Stimulated activated CD4-positive, alpha-beta T cell treated with anti-CD3 and anti-CD28 coated beads, Interleukin-15, amount 100 ng/mL, for 48 hours (primary cell): ENCODE data around the gene SLC47A2.
"Not testable (repeated sequence)": the region's sequence is repeated elsewhere in the genome, so short reads cannot be mapped to it uniquely, and the experiment has no call there.

Source experiments
- DNase-seq, 2 donors: peaks; one replicate each; pipeline ENCODE4 v3.0.0-alpha.2; 2020; ENCODE audit warnings: low read depth in 2 of 2

Gene SLC47A2

DNA sequence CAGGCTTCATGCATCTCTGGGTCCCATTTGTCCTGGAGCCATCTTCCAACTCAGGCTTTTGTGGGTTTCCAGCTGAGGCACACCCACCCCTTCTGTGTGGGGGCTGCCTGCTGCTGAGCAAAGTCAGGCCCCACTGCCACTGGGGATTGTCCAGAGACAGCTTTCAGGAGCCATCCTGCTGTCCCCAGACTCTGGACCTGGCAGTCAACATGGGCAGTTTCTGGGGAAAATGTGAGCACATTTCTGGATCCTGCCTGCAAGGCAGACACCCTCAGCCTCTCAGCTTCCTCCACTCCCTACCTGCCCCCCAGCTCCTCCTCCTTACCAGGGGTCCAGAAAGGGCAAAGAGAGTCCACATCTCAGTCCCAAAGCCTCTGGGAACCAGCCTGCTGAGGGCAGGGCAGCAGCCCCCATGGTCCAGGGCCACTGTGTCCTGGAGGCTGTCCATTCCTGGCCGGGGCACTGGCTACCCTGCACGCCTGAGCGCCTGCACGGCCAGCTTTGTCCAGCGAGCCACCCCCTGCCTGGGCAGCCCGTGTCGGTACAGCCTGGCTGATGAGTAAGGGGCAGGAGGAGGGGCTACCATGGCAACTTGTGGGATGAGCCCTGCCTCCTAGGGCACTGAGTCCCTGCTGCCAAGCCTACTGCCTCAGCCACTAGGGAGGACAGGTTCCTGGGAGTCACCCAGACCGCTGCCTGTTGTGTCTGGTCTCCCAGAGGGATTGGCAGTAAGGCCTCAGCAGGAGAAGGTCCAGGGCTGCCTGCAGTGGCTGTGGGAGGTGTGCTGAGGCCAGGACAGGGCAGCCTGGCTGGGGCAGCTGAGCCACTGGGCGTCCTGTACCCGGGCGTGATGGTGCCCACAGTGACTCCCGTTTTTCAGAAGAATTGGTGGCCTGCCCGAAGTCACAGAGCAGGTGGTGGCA is at the start of gene SLC47A2:
Gene SLC47A2, minus strand, starts transcription at position 477 of the 923 bp plus-strand sequence. Its CDS starts 29 bp downstream, at position 448.
- no peak for DNase-seq

GRCh38 chr17:19766016-19766415 is 49.6 kb upstream of the SLC47A2 start:
- DNase-seq: no peak

- not testable (repeated sequence) for DNase-seq
Observed at GRCh38 chr17:19763991-19764390, 47.6 kb upstream of the SLC47A2 start.

GRCh38 chr17:19763416-19763815 is 47.0 kb upstream of the SLC47A2 start:
- no peak for DNase-seq

DNA sequence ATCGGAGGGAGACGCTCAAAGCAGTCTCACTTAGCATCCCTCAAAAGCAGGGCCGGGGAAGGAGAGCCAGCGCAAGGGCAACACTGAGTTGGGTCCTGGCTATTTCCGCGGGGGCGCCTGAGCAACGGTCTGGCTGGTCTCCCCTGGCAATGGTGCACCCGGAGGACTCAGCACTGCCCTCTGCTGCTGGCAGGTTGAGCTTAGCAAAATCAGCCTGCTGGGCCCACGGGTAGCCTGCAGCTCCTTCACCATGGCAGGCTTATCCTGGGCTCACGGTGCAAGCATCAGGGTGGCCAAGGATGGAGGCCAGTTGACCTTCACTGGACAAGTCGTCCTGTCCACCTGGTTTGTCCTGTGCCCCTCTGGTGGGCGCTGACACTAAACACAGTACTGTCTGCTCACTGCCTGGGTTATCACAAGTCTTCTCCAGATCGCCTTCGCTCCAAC is 46.2 kb upstream of the SLC47A2 start:
- DNase-seq: peak; percentile 29 to 69

- no peak for DNase-seq
Observed at GRCh38 chr17:19760746-19761145, 44.4 kb upstream of the SLC47A2 start.

- DNase-seq: no peak
Observed at GRCh38 chr17:19759568-19760549, 43.5 kb upstream of the SLC47A2 start.

DNA sequence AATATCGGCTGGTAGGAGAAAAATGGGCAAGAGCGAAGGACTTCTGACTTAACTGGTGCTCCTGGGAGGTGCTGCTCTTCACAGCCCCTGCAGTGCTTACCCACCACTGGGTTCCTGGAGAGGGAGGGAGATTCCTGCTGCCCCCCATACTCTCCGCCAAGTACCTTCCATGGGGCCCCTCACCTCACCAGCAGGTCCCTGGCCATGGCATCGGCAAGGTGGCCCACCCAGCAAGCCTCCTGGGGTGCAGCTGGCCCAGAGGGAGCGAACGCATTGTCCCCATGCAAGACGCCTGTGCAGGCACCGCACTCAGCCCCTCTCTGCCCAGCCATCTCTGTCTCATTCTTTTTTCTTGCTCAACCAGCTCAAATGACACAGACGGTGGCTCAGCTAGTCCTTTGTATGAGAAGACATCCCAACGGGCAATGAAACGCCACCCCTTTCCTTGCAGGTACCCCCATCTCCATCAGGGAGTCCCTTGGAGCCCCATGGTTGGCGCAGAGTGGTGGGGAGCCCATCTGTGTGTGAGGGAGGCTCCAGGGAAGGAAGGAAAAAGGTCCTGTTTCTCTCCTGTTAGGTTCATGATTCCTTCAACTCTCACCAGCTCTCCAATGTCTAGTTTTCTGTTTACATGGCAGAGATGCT is 41.3 kb upstream of the SLC47A2 start:
- no peak for DNase-seq

GRCh38 chr17:19756546-19756945 is 40.2 kb upstream of the SLC47A2 start:
- DNase-seq: no peak

- no peak for DNase-seq
Observed at GRCh38 chr17:19755821-19756510, 39.6 kb upstream of the SLC47A2 start.

GRCh38 chr17:19755392-19755791 is 39.0 kb upstream of the SLC47A2 start:
- DNase-seq: no peak

DNA sequence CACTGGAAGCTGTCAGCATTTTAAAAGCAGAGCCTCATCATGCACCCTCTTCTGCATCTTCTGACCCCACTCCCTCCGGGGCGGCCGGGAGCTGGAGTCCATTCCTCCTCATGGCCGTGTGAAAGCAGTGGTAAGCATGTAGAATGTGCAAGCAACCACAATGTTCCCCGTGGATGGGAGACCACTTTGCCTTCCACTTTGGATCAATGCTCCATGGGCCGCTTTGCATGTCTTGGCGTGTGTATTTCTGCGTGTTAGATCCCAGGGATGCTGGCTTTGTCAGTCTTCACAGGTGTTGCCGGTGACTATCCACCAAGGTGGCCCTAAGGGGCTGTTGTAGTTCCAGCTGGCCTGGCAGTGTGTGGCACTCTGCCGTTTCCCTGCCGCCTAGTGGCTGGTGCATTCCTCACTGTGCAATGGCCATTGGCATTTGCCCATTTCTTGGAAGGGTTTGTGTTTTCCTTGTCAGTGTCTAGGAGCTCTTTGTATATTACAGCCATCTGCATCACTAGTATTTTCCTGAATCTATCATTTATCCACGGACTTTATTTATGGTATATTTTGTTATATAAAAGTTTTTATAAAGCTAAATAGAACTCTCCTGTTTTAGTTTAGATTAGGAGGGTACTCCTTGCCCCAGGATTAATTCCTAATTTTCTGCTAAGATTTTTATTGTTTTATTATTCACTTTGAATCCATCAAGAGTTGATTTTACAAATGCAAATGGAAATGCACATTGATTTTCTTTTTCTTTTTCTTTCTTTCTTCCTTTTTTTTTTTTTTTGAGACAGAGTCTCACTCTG is 37.5 kb upstream of the SLC47A2 start:
- no peak for DNase-seq

DNA sequence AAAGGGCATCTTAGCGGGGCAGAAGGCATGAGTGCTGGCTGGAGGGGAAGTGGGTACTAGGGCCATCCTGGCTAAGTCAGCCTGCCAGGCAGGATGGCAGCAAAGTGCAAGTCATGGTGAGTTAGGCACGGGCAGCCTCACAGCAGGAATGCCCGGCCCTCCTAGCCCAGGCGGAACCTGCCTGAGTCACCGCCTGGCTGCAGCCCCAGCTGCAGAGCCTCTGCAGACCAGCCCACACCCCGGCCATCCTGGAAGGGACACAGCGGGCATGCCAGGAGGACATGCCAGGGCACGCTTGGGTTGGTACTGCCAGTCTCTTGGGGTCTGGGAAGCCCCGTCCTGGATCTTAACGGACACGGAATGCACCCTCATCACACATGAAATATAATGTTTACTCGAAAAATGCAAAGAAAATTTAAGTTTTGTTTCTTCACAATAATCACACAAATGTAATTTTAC is 36.7 kb upstream of the SLC47A2 start:
- no peak for DNase-seq

GRCh38 chr17:19752216-19753050 is 36.0 kb upstream of the SLC47A2 start:
- no peak for DNase-seq

DNA sequence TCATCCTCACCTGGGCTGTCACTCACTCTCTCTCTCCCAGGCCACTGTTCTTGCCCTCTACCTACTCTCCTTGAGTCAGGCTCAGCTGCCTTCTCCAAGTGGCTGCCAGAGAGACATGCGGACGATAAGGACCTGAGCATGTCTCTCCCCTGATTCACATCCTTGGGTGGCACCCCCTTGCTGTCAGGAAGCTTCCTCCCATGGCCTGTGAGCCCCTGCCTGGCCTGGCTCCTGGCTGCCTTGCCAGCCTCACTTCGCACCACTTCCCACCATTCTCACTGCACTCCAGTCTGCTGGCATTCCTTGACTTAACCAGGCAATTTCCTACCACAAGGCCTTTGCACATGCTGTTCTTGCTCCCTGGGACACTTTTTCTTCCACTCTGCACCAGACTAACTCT is 34.5 kb upstream of the SLC47A2 start:
- DNase-seq: no peak

DNA sequence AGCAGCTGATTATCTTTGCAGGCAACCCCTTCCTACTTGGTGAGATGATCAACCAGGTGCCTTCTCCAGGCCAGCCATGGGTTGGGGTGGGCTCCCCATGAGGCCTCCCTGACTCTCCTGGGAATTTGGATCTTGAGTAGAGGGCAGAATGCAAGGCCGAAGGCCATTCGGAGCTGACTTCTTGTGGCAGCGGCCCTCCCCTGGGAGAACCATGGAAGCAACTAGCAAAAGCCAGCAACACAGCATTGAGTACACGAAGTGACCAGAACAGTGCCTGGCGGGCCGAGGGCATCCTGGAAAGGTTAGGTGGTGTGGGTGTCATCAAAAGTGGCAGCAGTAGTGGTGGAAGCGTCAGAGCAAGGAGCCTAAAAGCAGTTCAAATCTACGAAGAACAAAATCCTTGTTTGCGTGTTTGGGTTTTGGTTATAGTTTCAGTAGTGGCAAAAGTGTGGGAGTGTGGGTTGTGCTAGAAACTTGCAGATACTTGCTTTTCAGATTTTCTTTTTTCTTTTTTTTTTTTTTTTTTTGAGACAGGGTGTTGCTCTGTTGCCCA is 33.7 kb upstream of the SLC47A2 start:
- DNase-seq: no peak

DNA sequence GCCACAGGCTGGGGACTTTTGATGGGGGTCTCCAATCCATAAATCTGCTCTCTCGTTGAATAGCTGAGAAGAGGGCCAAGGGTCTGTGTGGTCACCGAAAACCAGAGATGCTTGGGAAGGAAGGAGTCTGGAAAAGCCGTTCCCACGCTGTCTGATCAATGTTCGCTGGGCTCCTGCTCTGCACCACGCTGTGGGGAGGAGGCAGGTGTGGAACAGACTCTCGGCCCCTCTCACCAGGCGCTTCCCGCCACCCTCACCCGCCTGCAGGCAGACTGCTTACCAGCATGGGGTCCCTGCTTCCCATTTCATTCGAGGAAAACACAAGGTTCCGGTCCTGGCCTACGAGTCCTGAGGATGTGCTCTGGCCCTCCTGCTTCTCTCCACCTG is 32.4 kb upstream of the SLC47A2 start:
- DNase-seq: no peak

DNA sequence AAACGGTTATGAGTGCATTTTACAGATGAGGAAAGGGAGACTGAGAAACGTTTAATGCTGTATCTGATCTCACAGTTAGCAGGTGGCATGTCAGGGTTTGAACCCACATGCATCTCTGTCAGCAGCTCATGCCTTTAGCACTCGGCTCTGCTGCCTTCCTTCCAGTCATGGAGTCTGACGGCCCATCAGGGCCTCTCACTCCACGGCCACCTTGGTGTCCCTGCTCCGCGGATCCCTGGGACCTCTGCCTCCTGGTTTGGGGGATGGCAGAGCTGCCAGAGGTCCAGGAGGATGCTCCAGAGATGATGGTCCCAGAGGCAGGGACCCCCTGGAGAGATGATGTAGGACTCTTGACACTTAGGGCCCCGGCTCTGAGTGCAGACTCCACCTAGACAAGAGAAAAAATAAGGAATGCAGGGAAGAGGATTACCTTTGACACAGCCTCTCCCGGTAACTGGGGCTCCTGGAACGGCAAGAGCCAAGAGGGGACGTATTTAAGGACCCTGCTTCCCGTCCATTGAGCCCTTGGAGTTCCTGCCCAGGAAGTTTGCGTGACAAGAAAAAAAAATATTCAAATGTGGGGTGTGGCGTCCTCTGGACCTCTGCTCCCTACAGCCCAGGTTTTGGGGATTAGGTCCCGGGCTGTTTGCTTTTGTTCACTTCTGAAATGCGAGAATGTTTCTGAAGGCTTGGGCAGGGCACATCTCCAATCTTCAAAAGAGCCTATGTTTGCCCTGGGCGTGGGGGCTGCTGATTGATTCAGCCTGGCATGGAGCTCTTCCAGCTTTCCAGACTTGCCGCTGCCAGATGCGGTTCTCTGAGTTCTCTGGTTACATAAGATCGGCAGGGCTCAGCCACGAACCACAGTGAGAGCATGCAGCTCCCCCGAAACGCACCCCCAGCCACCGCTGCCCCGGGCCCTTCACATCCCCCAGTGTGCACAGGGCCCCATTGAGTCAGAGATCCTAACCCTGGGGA is 31.7 kb upstream of the SLC47A2 start, which contains the start of gene ALDH3A1:
Gene ALDH3A1, minus strand, starts transcription at position 470 of the 978 bp plus-strand sequence. CDS start 3,169 bp downstream, outside the sequence.
- no peak for DNase-seq
